Caco-2 (cell line): ENCODE data around the gene NBL1. TPM values are rescaled to one million over a fixed set of nuclear protein-coding genes. Genes with fewer than 3 reads are reported as not detected.

Experiments used
- BruUV-seq: library from RNA; stranded (reverse); fragments of 400-500 nt; replicated peaks from 2 replicates; lab custom pipeline; 2021; lab: Mats Ljungman, UMichigan
- CTCF ChIA-PET: fragments of 300-600 bp; sonication (Branson Sonifier 250); formaldehyde crosslinking; loops from one replicate; lab custom pipeline; 2022; ENCODE audit warnings: antibody characterized with exemption; lab: Charles Lee
- POLR2A ChIA-PET: fragments of 300-600 bp; sonication (Branson Sonifier 250); formaldehyde crosslinking; loops from one replicate; lab custom pipeline; 2022; ENCODE audit warnings: antibody characterized with exemption; lab: Charles Lee
- DNase-seq, 2 experiments: peaks; one replicate each; pipeline versions ENCODE4 v3.0.0 to v3.0.0-alpha.2; 2020 to 2022
- H3K27me3 ChIP-seq: replicated peaks from 2 replicates; pipeline ENCODE4 v1.6.0; 2011; ENCODE audit warnings: low read length; ENCODE audit not compliant: control insufficient read depth, insufficient read depth
- H3K36me3 ChIP-seq: 2 replicates; pipeline ENCODE4 v1.5.1; 2011; ENCODE audit warnings: low read length; ENCODE audit not compliant: control insufficient read depth, insufficient read depth
- H3K4me1 ChIP-seq: fragments of 250-450 bp; sonication (Bioruptor Pico); 2 replicates; pipeline ENCODE4 v1.5.1; 2020; ENCODE audit warnings: mild to moderate bottlenecking
- H3K4me3 ChIP-seq: 2 replicates; pipeline ENCODE4 v1.5.1; 2011; ENCODE audit warnings: low read depth, mild to moderate bottlenecking, control low read depth, low read length
- H3K9me3 ChIP-seq: fragments of 250-450 bp; sonication (Bioruptor Pico); 2 replicates; pipeline ENCODE4 v1.5.1; 2020; ENCODE audit warnings: mild to moderate bottlenecking, moderate library complexity
- H3K27ac Mint-ChIP-seq: one replicate; pipeline ENCODE4 v1.8.0; 2022; ENCODE audit warnings: mixed read lengths; ENCODE audit not compliant: unreplicated experiment
- H3K27me3 Mint-ChIP-seq: one replicate; pipeline ENCODE4 v1.8.0; 2022; ENCODE audit warnings: mixed read lengths; ENCODE audit not compliant: insufficient read depth, unreplicated experiment
- H3K36me3 Mint-ChIP-seq: one replicate; pipeline ENCODE4 v1.8.0; 2022; ENCODE audit warnings: mild to moderate bottlenecking, mixed read lengths; ENCODE audit not compliant: insufficient read depth, unreplicated experiment
- H3K4me1 Mint-ChIP-seq: one replicate; pipeline ENCODE4 v1.8.0; 2022; ENCODE audit warnings: low read depth, mixed read lengths; ENCODE audit not compliant: unreplicated experiment
- H3K4me3 Mint-ChIP-seq: one replicate; pipeline ENCODE4 v1.8.0; 2022; ENCODE audit warnings: mild to moderate bottlenecking, moderate library complexity, mixed read lengths; ENCODE audit not compliant: unreplicated experiment
- H3K9me3 Mint-ChIP-seq: one replicate; pipeline ENCODE4 v1.8.0; 2022; ENCODE audit warnings: mixed read lengths; ENCODE audit not compliant: unreplicated experiment
- intact Hi-C: fragments of 100-400 bp; cut with micrococcal nuclease; formaldehyde crosslinking; loops from one replicate; pipeline ENCODE4 v1.10.0; 2022; ENCODE audit not compliant: unreplicated experiment
- total RNA-seq: library from RNA; stranded (reverse); gene quantifications from 2 replicates; pipeline ENCODE4 v1.2.3, GENCODE V29; 2022
- TF ChIP-seq, protein P1 (sequence below), 2 experiments: fragments of 200-600 bp in 1 of 2; IDR thresholded peaks; 1 replicate in 1 of 2; 2 replicates in 1 of 2; pipeline versions ENCODE4 v1.5.1 to v1.8.0; 2011 to 2022; ENCODE audit warnings: antibody characterized with exemption in 1 of 2, control low read depth in 1 of 2, inconsistent platforms in 1 of 2, low read depth in 1 of 2, low read length in 1 of 2, mild to moderate bottlenecking in 1 of 2, moderate library complexity in 1 of 2; ENCODE audit not compliant: insufficient read depth in 1 of 2, severe bottlenecking in 1 of 2, unreplicated experiment in 1 of 2

Gene NBL1
- total RNA-seq, 1 experiment from 2014 or later, result 24.0 TPM

DNA sequence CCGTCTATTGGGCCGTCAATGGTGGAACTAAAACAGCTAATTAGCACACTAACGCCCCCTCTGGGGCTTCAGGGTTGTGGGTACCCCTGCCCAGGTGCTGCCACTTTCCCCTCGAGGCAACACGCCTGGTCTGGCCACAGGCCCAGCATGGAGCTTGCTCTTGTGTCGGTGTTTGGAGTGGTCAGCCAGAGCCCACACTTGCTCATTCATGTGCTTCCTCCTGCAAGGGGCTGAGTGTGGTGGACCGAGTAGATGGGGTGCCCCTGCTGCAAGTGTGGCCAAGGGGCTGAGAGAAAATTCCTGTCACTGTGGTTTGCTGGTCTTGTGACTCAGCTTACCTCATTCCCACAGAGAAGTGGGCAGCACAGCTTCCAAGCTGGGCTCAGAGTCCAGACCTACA lies 46.2 kb downstream of the NBL1 start:
- TF ChIP-seq, protein P1, sequence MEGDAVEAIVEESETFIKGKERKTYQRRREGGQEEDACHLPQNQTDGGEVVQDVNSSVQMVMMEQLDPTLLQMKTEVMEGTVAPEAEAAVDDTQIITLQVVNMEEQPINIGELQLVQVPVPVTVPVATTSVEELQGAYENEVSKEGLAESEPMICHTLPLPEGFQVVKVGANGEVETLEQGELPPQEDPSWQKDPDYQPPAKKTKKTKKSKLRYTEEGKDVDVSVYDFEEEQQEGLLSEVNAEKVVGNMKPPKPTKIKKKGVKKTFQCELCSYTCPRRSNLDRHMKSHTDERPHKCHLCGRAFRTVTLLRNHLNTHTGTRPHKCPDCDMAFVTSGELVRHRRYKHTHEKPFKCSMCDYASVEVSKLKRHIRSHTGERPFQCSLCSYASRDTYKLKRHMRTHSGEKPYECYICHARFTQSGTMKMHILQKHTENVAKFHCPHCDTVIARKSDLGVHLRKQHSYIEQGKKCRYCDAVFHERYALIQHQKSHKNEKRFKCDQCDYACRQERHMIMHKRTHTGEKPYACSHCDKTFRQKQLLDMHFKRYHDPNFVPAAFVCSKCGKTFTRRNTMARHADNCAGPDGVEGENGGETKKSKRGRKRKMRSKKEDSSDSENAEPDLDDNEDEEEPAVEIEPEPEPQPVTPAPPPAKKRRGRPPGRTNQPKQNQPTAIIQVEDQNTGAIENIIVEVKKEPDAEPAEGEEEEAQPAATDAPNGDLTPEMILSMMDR (IDR thresholded peaks at IDR 0.05; ENCODE audit: insufficient read depth in 1 of 2, low read depth in 1 of 2, low read length in 1 of 2, severe bottlenecking in 1 of 2, unreplicated experiment in 1 of 2), result no peak
- H3K9me3 Mint-ChIP-seq, result no peaks in the 10 kb centered on the region
- Histone ChIP-seq H3K9me3 (no peaks in the 10 kb centered on the region), H3K36me3 (no peaks in the 10 kb centered on the region), H3K27me3 (no peaks in the 10 kb centered on the region), H3K4me1 (no peaks in the 10 kb centered on the region), H3K4me3 (no peak overlapping the region)
- ChIA-PET POLR2A (no interaction called here), CTCF (no interaction called here)
- no peaks in the 10 kb centered on the region for H3K36me3 Mint-ChIP-seq
- H3K4me1 Mint-ChIP-seq, result no peaks in the 10 kb centered on the region
- BruUV-seq, result no TSS peak
- no peak overlapping the region for H3K4me3 Mint-ChIP-seq
- DNase-seq, result no peak
- no peak overlapping the region for H3K27ac Mint-ChIP-seq
- H3K27me3 Mint-ChIP-seq, result no peaks in the 10 kb centered on the region
- intact Hi-C loops, result no loop called here

- BruUV-seq, result no TSS peak
- intact Hi-C loops, result no loop called here
- no peaks in the 10 kb centered on the region for H3K36me3 Mint-ChIP-seq
- no peak for DNase-seq
- no peaks in the 10 kb centered on the region for H3K9me3 ChIP-seq
- CTCF ChIA-PET, result interaction anchor here (0.7 kb wide), 1 partner anchor 10 kb away, joined by 3 read pairs; no protein-coding TSS in a partner anchor
- TF ChIP-seq, protein P1 (IDR thresholded peaks at IDR 0.05; ENCODE audit: insufficient read depth in 1 of 2, low read depth in 1 of 2, low read length in 1 of 2, severe bottlenecking in 1 of 2, unreplicated experiment in 1 of 2), result no peak
- H3K27me3 Mint-ChIP-seq, result no peaks in the 10 kb centered on the region
- no peaks in the 10 kb centered on the region for H3K27me3 ChIP-seq
- H3K4me3 Mint-ChIP-seq, result no peak overlapping the region
- POLR2A ChIA-PET, result no interaction called here
- no peak overlapping the region for H3K4me3 ChIP-seq
- H3K4me1 ChIP-seq, result no peaks in the 10 kb centered on the region
- no peaks in the 10 kb centered on the region for H3K36me3 ChIP-seq
- no peak overlapping the region for H3K27ac Mint-ChIP-seq
- no peaks in the 10 kb centered on the region for H3K4me1 Mint-ChIP-seq
- no peaks in the 10 kb centered on the region for H3K9me3 Mint-ChIP-seq
These were observed 50.2 kb downstream of the NBL1 start for GRCh38 chr1:19694298-19694697.

DNA sequence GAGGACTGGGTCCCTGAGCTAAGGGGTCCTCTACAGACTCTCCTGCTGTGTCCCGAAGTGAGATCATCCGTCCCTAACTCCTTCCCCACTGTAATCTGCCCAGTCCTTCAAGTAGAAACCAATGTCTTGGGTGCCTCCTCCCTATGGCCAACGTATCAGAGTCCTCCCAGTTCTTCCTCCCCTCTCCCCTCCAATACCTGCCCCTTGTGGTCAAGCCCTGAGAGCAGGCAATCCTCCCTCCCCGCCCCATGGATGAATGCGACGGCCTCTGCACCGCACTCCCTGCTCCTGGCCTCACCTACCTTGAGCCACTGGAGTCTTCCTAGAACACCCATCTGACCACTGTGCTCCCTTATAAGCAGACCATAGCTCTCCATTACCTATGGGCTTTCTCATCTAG lies 51.7 kb downstream of the NBL1 start:
- Mint-ChIP-seq H3K36me3 (no peaks in the 10 kb centered on the region), H3K27ac (no peak overlapping the region), H3K27me3 (no peaks in the 10 kb centered on the region), H3K9me3 (no peaks in the 10 kb centered on the region), H3K4me1 (no peaks in the 10 kb centered on the region), H3K4me3 (no peak overlapping the region)
- Histone ChIP-seq H3K9me3 (no peaks in the 10 kb centered on the region), H3K4me1 (no peaks in the 10 kb centered on the region), H3K27me3 (no peaks in the 10 kb centered on the region), H3K36me3 (no peaks in the 10 kb centered on the region), H3K4me3 (no peak overlapping the region)
- POLR2A ChIA-PET, result interaction anchor here (0.5 kb wide), 1 partner anchor 76 kb away, joined by 3 read pairs; no protein-coding TSS in a partner anchor
- CTCF ChIA-PET, result interaction anchor here (0.9 kb wide), 1 partner anchor 9 kb away, joined by 3 read pairs; no protein-coding TSS in a partner anchor
- DNase-seq, result no peak
- TF ChIP-seq, protein P1 (IDR thresholded peaks at IDR 0.05; ENCODE audit: insufficient read depth in 1 of 2, low read depth in 1 of 2, low read length in 1 of 2, severe bottlenecking in 1 of 2, unreplicated experiment in 1 of 2), result no peak
- no TSS peak for BruUV-seq
- intact Hi-C loops, result no loop called here
